NCI-H146 treated with DMSO at 0.1 percent for 48 hours (cell line): Measurements from ENCODE around the gene IL37.

Experiments
- DNase-seq: peaks from one replicate; lab custom pipeline; 2025; ENCODE audit not compliant: unreplicated experiment; lab: John Stamatoyannopoulos, UW

The IL37 gene, protein sequence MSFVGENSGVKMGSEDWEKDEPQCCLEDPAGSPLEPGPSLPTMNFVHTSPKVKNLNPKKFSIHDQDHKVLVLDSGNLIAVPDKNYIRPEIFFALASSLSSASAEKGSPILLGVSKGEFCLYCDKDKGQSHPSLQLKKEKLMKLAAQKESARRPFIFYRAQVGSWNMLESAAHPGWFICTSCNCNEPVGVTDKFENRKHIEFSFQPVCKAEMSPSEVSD

GRCh38 chr2:112910865-112911264 lies at the start of gene IL37:
Gene IL37 (plus strand): TSS chr2:112911165. CDS start chr2:112913013, 1,848 bp downstream.
- no peak for DNase-seq

- DNase-seq: no peak
Observed at GRCh38 chr2:112864072-112864471, 46.9 kb upstream of the IL37 start.

DNA sequence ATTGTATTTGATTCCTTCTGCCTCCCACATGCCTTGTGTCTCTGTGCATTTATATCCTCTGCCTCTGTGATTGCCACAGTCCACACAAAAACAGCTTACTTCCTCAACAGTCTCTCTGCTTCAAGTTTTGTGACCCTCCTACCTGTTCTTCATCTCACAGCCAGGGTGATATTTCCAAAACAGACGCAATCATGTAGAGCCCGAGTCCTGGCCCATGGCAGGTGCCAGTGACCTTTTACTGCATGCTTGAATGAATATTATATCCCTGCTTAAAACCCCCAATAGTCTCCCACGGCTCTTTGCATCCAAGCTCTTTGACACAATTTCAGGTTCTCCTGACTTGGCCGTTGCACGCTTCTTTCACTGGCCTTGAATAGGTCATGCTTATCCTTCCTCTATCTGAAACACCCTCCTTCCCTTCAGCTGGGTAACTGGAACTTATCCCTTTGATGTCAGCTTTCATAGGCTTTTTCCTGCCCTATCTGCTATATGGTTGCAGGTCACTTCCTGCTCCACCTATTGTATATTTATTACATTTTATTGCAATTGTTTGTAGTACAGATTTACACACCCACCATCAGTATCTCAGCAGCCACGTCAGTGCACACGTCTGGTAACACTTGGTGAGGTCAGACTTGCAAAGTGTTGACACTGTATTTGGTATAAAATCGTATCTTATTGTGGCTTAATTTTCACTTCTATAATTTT lies 44.7 kb upstream of the IL37 start:
- DNase-seq: no peak

- no peak for DNase-seq
Observed at GRCh38 chr2:112867701-112868631, 43.0 kb upstream of the IL37 start.

DNA sequence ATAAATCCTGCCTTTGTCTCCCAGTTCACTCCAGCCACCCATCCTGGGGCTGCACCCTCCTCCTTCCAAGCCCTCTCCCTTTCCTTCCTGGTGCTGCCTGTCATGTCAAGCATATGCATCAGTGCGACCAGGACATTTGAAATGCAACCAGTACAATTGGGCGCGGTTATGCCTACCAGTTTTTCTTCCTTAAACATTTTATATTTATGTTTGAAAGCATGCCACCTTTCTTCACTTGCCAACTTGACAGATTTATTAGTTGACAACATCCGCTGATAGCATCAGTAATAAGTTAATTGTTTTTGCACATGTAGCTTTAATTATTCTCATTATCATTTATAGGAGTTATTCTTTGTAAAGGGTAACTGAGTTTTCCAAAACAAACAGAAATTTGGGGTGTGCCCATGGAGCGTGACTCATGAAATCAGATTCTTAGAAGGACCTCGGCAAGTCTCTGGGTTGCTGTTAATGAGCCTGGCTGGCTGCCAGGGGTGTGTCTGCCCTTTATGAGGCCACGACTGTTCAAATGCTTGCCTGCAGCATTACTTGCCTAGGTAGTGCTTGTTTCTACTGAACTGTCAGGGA lies 41.6 kb upstream of the IL37 start:
- DNase-seq: peak; percentile 18

DNA sequence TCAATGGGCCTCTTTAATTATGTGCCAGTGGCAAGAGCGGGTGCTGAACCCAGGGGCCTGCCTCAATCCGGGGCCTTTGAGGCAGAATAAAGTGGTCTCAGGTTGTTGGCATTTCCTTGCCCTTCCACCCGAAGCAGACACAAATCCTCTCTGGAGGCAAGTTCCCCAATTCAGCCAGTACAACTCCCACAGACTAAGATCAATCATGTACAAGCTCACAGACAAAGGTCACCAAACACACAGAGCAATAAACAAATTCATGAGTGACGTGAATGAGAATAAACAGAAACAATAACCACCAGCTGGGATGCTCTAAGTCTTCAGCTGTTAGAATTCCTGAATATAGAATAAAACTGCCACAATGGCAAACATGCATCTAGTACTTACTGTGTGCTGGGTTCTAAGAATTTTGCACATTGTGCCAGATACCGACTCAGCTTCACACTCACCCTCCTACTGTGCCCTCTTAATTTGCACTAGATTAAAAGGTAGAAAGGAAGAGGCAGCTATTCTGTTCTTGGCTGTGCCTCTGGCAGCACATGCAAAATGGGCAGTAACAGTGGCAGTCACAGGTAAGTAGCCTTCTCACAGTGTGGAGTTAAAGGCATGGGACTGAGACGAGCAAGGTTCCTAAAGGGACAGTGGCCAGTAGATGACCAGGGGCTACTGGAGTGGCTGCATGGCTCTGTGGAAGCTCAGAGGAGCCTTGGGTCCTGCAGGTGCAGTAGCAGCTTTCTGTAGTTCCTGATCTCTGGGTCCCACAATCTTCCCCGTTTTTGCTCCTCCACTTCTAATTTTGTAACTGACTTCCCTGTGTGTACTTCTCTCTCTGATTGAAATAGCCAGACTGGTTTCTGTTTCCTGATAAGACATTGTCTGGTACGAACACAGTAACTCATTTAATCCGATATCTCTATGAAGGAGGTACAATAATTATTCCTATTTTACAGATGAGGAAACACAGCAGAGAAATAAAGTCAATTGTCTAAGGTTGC lies 39.8 kb upstream of the IL37 start:
- DNase-seq: no peak

GRCh38 chr2:112876257-112876970 lies 34.6 kb upstream of the IL37 start:
- DNase-seq: no peak

- DNase-seq: no peak
Observed at GRCh38 chr2:112876971-112877361, 34.0 kb upstream of the IL37 start.

GRCh38 chr2:112877423-112877822 lies 33.5 kb upstream of the IL37 start:
- DNase-seq: no peak

DNA sequence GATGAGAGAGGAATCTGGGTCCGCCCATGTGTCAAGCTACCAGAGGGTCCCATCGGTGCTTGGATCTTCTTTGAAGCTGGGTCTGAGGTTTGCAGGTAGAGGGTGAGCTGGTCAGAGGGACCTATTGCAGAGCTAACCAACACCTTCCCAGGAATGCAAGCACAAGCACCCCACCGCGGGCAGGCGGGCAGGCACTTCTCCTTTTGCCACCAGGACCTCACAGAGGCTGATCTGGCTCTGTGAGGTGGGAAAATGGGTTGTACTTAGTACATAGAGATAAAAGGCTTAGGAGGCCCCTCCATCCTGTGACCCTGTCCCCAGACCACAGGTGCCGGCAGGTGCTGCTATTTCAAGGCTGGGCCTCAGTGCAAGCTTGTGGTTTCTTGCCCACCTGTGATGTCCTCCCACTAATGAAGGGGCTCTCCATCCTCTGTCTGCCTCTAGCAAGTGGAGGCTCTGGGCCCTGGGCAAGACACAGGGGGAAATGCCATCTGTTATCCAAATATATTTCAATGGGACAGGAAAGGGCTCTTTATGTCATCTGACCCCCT lies 31.4 kb upstream of the IL37 start:
- no peak for DNase-seq

- DNase-seq: no peak
Observed at GRCh38 chr2:112880091-112880531, 30.9 kb upstream of the IL37 start.

GRCh38 chr2:112880696-112881095 lies 30.3 kb upstream of the IL37 start:
- DNase-seq: no peak

- DNase-seq: no peak
Observed at GRCh38 chr2:112881217-112881985, 29.6 kb upstream of the IL37 start.

DNA sequence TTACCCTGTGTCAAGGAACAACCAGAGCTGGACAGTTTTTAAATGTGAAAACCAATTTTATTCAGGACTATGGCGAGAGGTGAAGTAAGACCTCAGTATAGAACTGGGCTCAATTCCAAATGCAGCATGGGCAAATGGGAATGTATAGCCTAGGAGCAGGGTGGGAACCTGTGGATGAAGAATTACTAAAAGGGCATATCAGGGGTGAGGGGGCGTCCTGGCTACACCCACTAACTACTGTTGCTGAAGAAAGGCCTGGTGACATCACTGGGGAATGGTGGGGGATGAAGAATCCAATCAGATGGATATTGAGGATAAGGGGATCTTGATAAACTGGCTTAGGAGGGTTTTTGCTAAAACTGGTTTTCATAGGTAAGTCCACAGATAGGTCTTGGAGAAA lies 27.3 kb upstream of the IL37 start:
- DNase-seq: no peak

GRCh38 chr2:112884869-112885505 lies 26.0 kb upstream of the IL37 start:
- DNase-seq: no peak

GRCh38 chr2:112885506-112885902 lies 25.5 kb upstream of the IL37 start:
- no peak for DNase-seq

DNA sequence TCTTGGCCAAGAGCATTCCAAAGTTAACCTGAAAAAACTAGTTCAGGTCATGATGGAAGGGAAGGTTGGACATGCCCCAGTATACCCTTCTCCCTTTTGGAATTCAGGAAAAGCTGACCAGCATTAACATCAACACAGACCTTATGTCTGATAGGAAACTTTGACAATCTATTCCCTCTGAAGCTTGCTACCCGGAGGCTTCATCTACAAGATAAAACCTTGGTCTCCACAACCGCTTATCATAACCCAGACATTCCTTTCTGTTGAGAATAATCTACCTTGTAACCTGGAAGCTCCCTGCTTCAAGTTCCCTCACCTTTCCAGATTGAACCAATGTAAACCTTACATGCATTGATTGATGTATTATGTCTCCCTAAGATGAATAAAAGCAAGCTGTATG lies 24.7 kb upstream of the IL37 start:
- no peak for DNase-seq
